Measurements from ENCODE around the gene STRN4. TPM values are rescaled to one million over a fixed set of nuclear protein-coding genes. Genes with fewer than 3 reads are reported as not detected.

The STRN4 gene
- total RNA-seq, 4 donors from 2014 or later: 77.4 to 127 (median 87.4) TPM

GRCh38 chr19:46745521-46746280 lies 549 bp downstream of the STRN4 start, which contains the start of gene FKRP:
TSS of gene FKRP (plus strand) at chr19:46746057. CDS start at chr19:46755451, 9,394 bp downstream.
- Histone ChIP-seq H3K36me3 (peaks cover 0 to 26% (median 0%) of the 10 kb centered on the region in 3 donors), H3K4me3 (peak within 1 kb of the TSS; percentile 95 to 99 (median 96)), H3K9me3 (no peaks in the 10 kb centered on the region), H3K4me1 (peaks cover 4 to 58% (median 44%) of the 10 kb centered on the region in 4 donors), H3K27ac (peak within 1 kb of the TSS; percentile 95 to 98 (median 98)), H3K27me3 (no peaks in the 10 kb centered on the region)
- no peak for DNase-seq (ENCODE audit: low spot score in 2 of 2)
- 0 to 2% methylated on average over 33 to 36 of the region's 68 CpGs for WGBS, 2 donors
- TF ChIP-seq CTCF (IDR thresholded peaks at IDR 0.05) (no peak), POLR2A (IDR thresholded peaks at IDR 0.05) (no peak), EP300 (IDR thresholded peaks at IDR 0.05) (no peak)

- 13 to 16% methylated on average over 8 of the region's 8 CpGs for WGBS, 2 donors
- peak overlapping the region; percentile 95 to 99 (median 96) for H3K4me3 ChIP-seq
- H3K9me3 ChIP-seq: no peaks in the 10 kb centered on the region
- H3K36me3 ChIP-seq: peaks cover 0 to 19% (median 0%) of the 10 kb centered on the region in 3 donors
- H3K27ac ChIP-seq: peak overlapping the region in 3 of 4 donors; percentile 4 to 98 (median 97)
- TF ChIP-seq EP300 (IDR thresholded peaks at IDR 0.05): no peak
- TF ChIP-seq CTCF (IDR thresholded peaks at IDR 0.05): no peak
- TF ChIP-seq POLR2A (IDR thresholded peaks at IDR 0.05): no peak
- no peak for DNase-seq (ENCODE audit: low spot score in 2 of 2)
- peaks cover 4 to 65% (median 47%) of the 10 kb centered on the region in 4 donors for H3K4me1 ChIP-seq
- H3K27me3 ChIP-seq: no peaks in the 10 kb centered on the region
Observed at GRCh38 chr19:46745030-46745429, 1.2 kb downstream of the STRN4 start.

- peak overlapping the region in 2 of 4 donors; percentile 83 to 98 for H3K27ac ChIP-seq
- 76 to 84% methylated on average over 12 of the region's 12 CpGs for WGBS, 2 donors
- no peaks in the 10 kb centered on the region for H3K9me3 ChIP-seq
- peaks cover 4 to 74% (median 55%) of the 10 kb centered on the region in 4 donors for H3K4me1 ChIP-seq
- no peak for TF ChIP-seq EP300 (IDR thresholded peaks at IDR 0.05)
- no peak for DNase-seq (ENCODE audit: low spot score in 2 of 2)
- H3K27me3 ChIP-seq: no peaks in the 10 kb centered on the region
- peak overlapping the region in 1 of 4 donors; percentile 95 for H3K4me3 ChIP-seq
- H3K36me3 ChIP-seq: peaks cover 0 to 12% (median 0%) of the 10 kb centered on the region in 3 donors
Observed at GRCh38 chr19:46744005-46744691, 2.1 kb downstream of the STRN4 start.

- peaks cover 4 to 85% (median 56%) of the 10 kb centered on the region in 4 donors for H3K4me1 ChIP-seq
- DNase-seq (ENCODE audit: low spot score in 2 of 2): no peak
- H3K4me3 ChIP-seq: no peak overlapping the region
- peaks cover 0 to 8% (median under 1%) of the 10 kb centered on the region in 3 donors for H3K36me3 ChIP-seq
- WGBS, 2 donors: 39 to 43% methylated on average over 4 of the region's 4 CpGs
- no peak for TF ChIP-seq EP300 (IDR thresholded peaks at IDR 0.05)
- TF ChIP-seq CTCF (IDR thresholded peaks at IDR 0.05): no peak
- no peak for TF ChIP-seq POLR2A (IDR thresholded peaks at IDR 0.05)
- no peaks in the 10 kb centered on the region for H3K9me3 ChIP-seq
- H3K27ac ChIP-seq: peak overlapping the region in 3 of 4 donors; percentile 14 to 98 (median 83)
- H3K27me3 ChIP-seq: no peaks in the 10 kb centered on the region
Observed at GRCh38 chr19:46742926-46743480, 3.2 kb downstream of the STRN4 start.

GRCh38 chr19:46741447-46741846 lies 4.8 kb downstream of the STRN4 start:
- Histone ChIP-seq H3K9me3 (no peaks in the 10 kb centered on the region), H3K4me1 (peaks cover 4 to 88% (median 54%) of the 10 kb centered on the region in 4 donors), H3K27me3 (no peaks in the 10 kb centered on the region), H3K4me3 (no peak overlapping the region), H3K27ac (peak overlapping the region in 2 of 4 donors; percentile 83 to 98), H3K36me3 (peaks cover 0 to 24% (median 4%) of the 10 kb centered on the region in 3 donors)
- DNase-seq (ENCODE audit: low spot score in 2 of 2): no peak
- no peak for TF ChIP-seq EP300 (IDR thresholded peaks at IDR 0.05)
- no peak for TF ChIP-seq POLR2A (IDR thresholded peaks at IDR 0.05)
- no peak for TF ChIP-seq CTCF (IDR thresholded peaks at IDR 0.05)
- WGBS, 2 donors: 72 to 73% methylated on average over 7 to 17 of the region's 17 CpGs

Data from tibial nerve (tissue), 4 donors.